Stimulated activated CD4-positive, alpha-beta T cell treated with anti-CD3 and anti-CD28 coated beads, TNF-alpha, amount 100 ng/mL, for 4 hours (primary cell): ENCODE results near the gene AVP.
A peak's percentile ranks its signal among the peaks of the same experiment; 100 is the strongest.

Experiments
- DNase-seq, 3 experiments: peaks; one replicate each; pipeline ENCODE4 v3.0.0-alpha.2; 2020; ENCODE audit warnings: low read depth in 3 of 3

Gene AVP

DNA sequence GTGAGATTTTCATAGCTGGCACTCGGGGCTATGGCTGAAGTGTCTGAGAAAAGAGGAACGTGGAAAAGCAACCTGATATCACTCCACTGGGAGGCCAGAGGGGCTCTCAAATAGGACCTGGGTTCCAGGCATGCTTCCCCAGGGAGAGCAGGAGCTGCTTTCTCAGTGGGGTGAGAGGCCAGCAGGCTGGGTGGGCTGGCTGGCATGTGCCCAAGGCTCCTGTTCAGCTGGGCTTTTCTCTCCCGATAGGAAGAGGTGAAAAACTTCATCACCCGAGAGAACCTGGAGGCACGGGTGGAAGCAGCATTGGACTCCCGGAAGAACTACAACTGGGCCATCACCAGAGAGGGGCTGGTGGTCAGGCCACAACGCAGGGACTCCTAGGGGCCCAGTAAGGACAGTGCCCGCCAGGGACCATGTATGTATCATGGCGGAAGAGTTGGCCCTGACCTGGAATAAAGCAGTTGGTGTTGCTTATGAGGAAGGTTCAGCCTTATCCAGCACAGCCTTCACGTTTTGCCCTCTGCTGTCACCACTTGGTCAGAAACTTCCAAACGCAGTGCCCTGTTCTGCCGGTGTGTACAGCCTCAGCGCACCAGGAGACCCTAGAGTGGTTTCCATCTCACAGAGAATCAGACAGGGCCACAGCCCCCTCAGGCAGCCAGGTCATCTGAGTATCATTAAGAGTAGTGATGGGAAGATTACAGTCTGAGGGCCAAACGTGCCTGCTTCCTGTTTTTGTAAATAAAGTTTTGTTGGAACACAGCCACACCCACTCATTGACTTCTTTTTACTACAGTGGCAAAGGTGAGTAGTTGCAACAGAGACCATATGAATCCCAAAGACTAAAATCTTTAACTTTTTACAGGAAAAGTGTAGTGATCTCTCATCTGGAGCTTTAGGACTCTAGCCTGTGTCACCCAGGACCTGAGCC lies 36.8 kb downstream of the AVP start:
- DNase-seq, result no peak

DNA sequence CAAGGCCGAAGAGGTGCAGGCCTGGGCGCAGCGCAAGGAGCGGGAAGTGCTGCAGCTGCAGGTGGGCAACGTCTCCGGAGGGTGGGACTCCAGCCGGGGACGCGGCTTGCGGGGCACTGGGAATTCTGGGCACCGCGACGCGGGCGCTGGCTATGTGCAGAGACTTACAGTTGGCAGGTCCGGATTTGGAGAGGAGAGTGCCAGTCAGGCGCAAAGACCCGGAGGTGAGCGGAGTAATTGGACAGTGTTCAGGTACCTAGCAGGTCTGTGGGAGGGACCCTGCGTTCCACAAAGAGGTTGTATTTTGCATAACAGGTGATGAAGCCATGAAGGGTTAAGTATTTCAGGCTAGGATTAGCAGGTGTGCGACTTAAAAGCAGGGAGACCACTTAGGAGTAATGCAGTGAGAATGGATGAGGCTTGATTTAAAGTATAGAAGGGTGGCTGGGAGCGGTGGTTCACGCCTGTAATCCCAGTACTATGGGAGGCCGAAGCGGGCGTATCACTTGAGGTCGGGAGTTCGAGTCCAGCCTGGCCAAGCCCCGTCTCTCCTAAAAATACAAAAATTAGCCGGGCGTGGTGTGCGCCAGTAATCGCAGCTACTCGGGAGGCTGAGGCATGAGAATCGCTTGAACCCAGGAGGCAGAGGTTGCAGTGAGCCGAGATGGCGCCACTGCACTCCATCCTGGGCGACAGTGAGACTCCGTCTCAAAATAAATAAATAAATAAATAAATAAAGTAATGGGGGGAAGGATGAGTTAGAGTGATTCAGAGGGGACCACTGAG lies 37.7 kb downstream of the AVP start:
- no peak for DNase-seq

DNA sequence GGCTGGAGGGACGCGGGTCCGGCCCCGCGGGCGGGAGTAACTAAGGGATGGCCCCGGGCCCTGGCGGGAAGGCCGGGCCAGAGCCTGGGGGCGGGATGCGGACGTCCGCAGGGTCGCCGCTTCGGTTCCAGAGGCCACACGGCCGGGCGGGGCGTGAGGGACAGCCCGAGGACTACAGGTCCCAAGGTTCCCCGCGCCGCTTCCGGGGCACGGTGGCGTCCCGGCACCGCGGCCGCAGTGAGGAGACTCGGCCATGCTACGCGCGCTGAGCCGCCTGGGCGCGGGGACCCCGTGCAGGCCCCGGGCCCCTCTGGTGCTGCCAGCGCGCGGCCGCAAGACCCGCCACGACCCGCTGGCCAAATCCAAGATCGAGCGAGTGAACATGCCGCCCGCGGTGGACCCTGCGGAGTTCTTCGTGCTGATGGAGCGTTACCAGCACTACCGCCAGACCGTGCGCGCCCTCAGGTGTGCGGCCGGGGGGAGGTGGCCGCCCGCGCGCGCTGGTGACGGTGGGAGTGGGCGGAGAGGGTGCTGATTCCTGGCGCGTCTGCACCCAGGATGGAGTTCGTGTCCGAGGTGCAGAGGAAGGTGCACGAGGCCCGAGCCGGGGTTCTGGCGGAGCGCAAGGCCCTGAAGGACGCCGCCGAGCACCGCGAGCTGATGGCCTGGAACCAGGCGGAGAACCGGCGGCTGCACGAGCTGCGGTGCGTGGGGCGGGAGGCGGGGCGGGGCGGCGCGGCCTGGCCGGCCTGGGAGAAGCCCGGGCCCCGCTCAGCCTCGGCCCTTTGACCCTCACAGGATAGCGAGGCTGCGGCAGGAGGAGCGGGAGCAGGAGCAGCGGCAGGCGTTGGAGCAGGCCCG lies 38.5 kb downstream of the AVP start, which contains the start of gene MRPS26:
TSS of gene MRPS26 (plus strand) at position 237 of the 861 bp plus-strand sequence. CDS start at position 254, 17 bp downstream.
- DNase-seq, result peak; percentile 53 to 79 (median 65)

DNA sequence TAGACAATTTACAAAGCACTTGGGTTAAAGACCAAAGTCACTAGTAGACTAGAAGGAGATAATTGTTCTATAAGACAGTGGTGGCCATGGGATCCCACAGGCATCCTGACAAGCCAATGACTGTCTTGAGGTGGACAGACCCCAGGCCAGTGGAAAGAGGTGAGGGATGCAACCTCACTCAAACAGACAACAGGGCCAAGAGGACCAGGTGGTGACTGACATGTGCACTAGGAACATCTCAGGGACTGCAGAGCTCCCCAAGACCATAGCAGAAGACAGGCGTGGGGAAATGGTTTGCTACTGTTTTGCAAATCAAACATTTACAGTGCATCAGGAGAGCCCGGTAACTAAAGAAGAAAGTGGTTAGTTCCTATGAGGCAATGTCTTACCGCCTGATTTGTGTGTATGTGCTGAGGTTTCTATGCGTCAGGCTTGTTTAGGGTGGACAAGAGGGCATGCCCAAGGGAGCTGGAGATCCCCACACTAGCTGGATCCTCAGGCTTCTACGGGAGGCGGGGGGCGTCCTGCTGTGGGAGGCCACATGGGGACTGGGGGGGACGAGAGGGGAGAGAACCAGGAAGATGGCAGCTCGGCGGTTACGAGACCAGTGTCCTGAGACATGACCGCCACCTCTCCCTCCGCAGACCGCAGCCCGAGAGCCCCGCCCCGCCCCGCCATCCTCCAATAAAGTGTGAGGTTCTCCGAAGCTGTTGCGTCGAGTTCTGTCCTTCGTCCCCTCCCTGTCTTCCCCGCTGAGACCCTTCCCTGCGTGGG lies 39.3 kb downstream of the AVP start:
- peak in 1 of 3 experiments; percentile 11 for DNase-seq

DNA sequence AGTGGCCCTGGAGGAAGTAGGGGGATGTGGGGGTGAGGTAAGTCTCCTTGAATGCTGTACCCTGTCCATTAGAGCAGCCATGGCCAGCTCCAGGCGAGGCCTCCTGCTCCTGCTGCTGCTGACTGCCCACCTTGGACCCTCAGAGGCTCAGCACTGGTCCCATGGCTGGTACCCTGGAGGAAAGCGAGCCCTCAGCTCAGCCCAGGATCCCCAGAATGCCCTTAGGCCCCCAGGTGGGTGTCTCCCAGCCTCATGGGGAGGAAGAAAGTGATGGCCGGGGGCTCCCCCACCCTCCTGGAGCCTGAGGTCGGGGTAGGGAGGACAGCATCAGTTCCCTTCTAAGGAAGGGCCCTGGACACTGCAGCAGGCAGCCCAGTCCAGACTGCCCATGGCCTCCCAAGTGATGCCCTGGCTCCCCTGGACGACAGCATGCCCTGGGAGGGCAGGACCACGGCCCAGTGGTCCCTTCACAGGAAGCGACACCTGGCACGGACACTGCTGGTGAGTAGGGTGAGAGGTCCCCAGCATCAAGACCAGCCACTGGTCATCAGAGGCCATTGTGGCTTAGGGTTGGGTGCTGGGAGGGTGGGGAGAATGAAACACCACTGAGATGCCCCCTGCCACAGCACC lies 40.1 kb downstream of the AVP start:
- no peak for DNase-seq

DNA sequence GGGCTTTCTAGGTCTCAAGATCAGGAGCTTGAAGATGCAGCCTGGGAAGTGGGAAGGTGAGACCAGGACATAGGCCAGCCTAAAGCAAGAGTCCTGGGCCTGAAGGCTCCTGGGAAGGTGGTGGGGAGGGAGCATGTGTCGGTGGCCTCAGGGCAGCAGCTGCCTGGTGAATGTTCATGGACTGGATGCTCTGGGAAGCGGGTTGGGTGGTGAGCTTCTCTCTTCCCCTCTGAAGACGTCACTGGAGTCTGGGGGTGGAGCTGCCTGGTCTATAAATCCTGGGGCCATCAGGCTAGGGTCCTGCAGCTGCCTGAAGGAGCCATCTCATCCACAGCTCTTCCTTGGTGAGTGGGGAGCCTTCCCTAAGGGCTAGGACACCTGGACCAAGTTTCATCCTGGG lies 41.2 kb downstream of the AVP start, which contains the start of gene GNRH2:
TSS of gene GNRH2 (plus strand) at position 301 of the 400 bp plus-strand sequence. CDS start 793 bp downstream, outside the sequence.
- no peak for DNase-seq

DNA sequence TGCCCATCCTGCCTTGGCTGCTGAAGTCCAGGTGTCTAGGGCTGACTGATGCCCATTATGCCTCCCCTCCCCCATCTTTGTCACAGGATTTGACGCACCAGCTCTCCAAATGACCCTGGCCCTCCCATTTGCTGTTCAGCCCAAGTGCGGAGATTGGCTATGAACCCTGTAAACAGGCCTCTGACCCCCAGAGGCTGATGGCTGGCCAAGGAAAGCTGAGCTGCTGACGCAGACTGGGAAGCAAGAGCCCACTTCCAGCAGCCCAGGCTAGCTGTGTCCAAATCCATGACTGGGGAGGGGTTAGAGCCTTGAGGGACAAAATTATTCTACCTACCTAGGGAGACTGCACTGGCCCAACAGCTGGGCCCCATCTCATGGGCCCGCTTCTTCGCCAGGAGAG lies 41.9 kb downstream of the AVP start:
- no peak for DNase-seq

DNA sequence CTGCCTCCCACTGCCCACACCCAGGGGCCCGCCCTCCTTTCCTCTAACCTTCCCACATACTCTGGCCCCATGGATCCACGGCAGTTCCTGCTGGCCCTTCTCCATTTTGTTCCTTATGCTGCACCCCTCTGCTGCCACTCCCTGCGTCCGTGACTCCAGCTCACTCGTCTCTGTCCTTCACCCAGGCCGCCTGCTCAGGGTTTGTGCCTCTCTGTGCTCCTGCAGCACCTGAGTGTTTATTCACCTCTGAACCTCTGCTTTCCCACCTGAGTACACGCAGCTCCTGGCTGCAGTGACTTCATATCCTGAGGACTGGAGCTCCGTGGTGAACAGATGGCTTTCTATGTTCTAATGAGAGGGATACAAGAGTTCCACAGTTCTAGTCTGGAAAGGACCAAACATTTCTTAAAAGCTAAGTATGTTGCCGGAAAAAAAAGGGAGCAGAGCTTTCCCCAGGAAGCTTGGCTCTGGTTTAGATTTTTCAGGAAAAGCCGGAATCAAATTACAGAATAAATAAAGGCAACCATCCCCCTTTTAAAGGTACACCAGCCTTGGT lies 42.6 kb downstream of the AVP start:
- no peak for DNase-seq

DNA sequence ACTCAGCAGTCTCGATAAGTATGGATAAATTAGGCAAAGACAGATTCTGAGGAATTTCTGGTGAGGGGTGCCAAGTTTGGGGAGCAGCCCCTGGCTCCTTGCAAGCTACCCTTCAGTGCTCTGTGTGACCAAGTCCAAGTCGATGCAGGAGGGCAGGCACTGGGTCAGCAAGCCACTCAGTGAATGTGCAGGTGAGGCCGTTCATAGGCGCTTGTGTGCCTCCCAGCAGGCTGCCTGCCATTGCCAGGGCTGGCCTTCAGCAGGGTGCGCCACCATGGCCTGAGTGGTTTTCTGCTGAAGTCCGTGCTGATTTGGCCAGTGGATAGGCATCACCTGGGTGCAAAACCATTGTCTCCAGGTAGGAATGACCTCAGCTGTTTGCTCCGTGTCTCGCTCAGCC lies 44.4 kb downstream of the AVP start:
- DNase-seq, result no peak

DNA sequence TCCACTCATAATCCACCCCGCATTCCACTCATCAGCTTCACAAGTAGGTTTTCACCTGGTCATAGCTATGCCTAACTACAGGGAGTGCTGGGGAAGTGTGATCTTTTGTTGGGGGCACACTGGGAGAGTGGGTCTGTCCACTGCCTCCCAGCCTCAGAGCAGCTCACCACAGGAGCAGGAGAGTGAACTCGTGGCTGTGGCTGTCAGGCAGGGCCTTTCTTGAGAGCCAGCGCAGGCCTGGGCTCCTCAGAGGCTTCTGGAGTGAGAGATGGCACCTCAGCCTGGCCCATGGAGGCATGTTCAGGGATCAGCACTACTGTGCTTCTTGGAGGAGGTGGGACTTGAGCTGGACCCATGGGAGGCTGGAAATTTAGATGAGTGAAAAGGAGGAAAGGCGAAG lies 45.1 kb downstream of the AVP start:
- DNase-seq, result no peak

DNA sequence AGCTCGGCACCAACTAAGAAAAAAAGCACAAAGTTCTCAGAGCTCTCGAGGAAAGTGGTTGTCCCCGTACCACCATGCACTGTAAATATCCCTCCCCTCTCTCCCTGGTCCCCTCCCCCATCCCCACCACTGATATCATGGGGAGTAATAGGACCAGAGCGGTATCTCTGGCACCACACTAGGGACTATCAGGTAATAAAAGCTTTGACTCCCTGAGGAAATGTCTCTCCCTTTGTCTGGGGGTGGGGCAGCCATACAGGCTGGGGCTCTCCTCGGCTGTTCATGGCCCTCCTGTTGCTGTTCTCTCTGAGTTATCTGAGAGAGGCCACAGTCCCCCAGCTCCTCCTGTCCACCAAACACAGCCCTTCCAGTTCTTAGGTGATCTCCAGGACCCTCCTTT lies 46.1 kb downstream of the AVP start:
- no peak for DNase-seq

DNA sequence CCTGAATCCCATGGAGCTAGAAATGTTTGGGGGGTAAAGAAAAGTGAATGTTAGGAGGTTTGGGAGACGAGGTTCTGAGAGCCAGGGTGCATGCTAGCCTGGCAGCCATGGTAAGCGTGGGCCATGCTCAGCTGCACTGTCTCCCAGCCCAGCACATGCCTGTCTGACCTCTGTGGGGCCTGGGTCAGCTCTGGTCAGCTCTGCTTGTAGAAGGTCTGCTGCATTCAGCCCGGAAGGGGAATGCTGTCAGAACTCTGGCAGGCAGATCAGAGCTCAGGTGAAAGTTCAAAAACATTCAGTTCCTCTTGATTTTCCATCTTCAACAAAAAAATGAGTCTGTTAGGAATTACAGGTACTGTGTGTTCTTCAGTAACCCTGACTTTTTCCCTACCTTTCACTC lies 46.9 kb downstream of the AVP start:
- no peak for DNase-seq

DNA sequence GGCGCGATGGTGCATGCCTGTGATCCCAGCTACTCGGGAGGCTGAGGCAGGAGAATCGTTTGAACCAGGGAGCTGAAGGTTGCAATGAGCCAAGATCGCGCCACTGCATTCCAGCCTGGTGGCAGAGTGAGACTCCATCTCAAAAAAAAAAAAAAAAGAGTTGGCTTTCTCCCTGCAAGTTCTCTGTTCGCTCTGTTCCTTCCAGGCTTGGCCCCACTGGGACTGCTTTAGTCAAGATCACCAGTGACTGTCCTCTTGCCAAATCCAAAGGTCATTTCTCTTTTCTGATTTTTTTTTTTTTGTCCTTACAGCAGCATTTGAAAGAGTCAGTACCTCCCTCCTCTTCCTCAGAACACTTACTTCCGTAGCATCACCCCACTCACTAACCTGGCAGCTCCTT lies 51.9 kb downstream of the AVP start:
- DNase-seq, result no peak
